HTERT RPE-1 (cell line): ENCODE data around the gene PLEKHF1.

Experiments
- in situ Hi-C: fragments of 300-500 bp; cut with MboI; formaldehyde crosslinking; loops from 4 replicates; pipeline ENCODE4 v1.14.3; 2020; ENCODE audit warnings: low sequenced_read_pairs

The PLEKHF1 gene

GRCh38 chr19:29724746-29725145 is 59.5 kb downstream of the PLEKHF1 start:
- in situ Hi-C loops: no loop called here
